IMR-90 (cell line): Measurements from ENCODE around the gene FAM24A. TPM values are rescaled to one million over a fixed set of nuclear protein-coding genes. Genes with fewer than 3 reads are reported as not detected.
A peak's percentile ranks its signal among the peaks of the same experiment; 100 is the strongest.

ENCODE experiments used
- ATAC-seq: fragments of 200-7000 bp; cut with Tn5 transposase; 2 replicates; pipeline ENCODE4 v1.9.1; 2020; ENCODE audit warnings: low read depth, mild to moderate bottlenecking, moderate library complexity
- BruUV-seq: library from RNA; stranded (reverse); fragments of 400-500 nt; replicated peaks from 2 replicates; lab custom pipeline; 2021; lab: Mats Ljungman, UMichigan
- CTCF ChIA-PET: fragments of 300-600 bp; formaldehyde crosslinking; extraction: SDS; loops from one replicate; lab custom pipeline; 2021; ENCODE audit warnings: antibody characterized with exemption; lab: Yijun Ruan, JAX
- POLR2A ChIA-PET: fragments of 300-600 bp; sonication (Branson Sonifier 250); formaldehyde crosslinking; loops from one replicate; lab custom pipeline; 2022; ENCODE audit warnings: antibody characterized with exemption; ENCODE audit not compliant: unreplicated experiment; lab: Charles Lee
- DNase-seq: peaks from one replicate; pipeline ENCODE4 v3.0.0; 2013
- H2AFZ ChIP-seq: replicated peaks from 2 replicates; pipeline ENCODE3; 2013; ENCODE audit warnings: low read length, mild to moderate bottlenecking; ENCODE audit not compliant: poor library complexity
- H2AK5ac ChIP-seq: 2 replicates; pipeline ENCODE4 v1.6.1; 2013; ENCODE audit warnings: low read depth, low read length, inconsistent platforms
- H2AK9ac ChIP-seq: replicated peaks from 2 replicates; pipeline ENCODE3; 2013; ENCODE audit warnings: mild to moderate bottlenecking, low read depth, low read length, moderate library complexity; ENCODE audit not compliant: poor library complexity
- H2BK120ac ChIP-seq: 2 replicates; pipeline ENCODE4 v1.6.1; 2013; ENCODE audit warnings: low read depth, low read length, inconsistent platforms
- H2BK15ac ChIP-seq: 3 replicates; pipeline ENCODE4 v1.6.1; 2013; ENCODE audit warnings: low read depth, low read length, inconsistent platforms
- H2BK20ac ChIP-seq: 2 replicates; pipeline ENCODE4 v1.6.1; 2013; ENCODE audit warnings: low read depth, mild to moderate bottlenecking, inconsistent platforms, low read length, moderate library complexity
- H2BK5ac ChIP-seq: 2 replicates; pipeline ENCODE4 v1.6.1; 2013; ENCODE audit warnings: mild to moderate bottlenecking, low read depth, low read length, inconsistent platforms; ENCODE audit not compliant: poor library complexity, severe bottlenecking
- H3K14ac ChIP-seq: replicated peaks from 2 replicates; pipeline ENCODE4 v1.6.1; 2013; ENCODE audit warnings: low read depth, low read length, inconsistent platforms
- H3K18ac ChIP-seq: 2 replicates; pipeline ENCODE4 v1.6.1; 2013; ENCODE audit warnings: low read depth, low read length, control low read depth
- H3K23ac ChIP-seq: 2 replicates; pipeline ENCODE4 v1.6.1; 2013; ENCODE audit warnings: low read depth, low read length, inconsistent platforms
- H3K27ac ChIP-seq: 2 replicates; pipeline ENCODE4 v1.5.1; 2013; ENCODE audit warnings: mild to moderate bottlenecking, control low read depth, low read length; ENCODE audit not compliant: insufficient read depth
- H3K27me3 ChIP-seq: 2 replicates; pipeline ENCODE4 v1.6.1; 2013; ENCODE audit warnings: low read length; ENCODE audit not compliant: control insufficient read depth, insufficient read depth
- H3K36me3 ChIP-seq: 2 replicates; pipeline ENCODE4 v1.6.1; 2013; ENCODE audit warnings: low read length, mixed read lengths; ENCODE audit not compliant: control insufficient read depth, insufficient read depth
- H3K4ac ChIP-seq: 2 replicates; pipeline ENCODE4 v1.6.1; 2013; ENCODE audit warnings: low read depth, low read length, inconsistent platforms
- H3K4me1 ChIP-seq: 2 replicates; pipeline ENCODE4 v1.6.1; 2013; ENCODE audit warnings: low read length, mixed read lengths; ENCODE audit not compliant: control insufficient read depth, insufficient read depth
- H3K4me2 ChIP-seq: 2 replicates; pipeline ENCODE4 v1.6.1; 2013; ENCODE audit warnings: low read depth, mild to moderate bottlenecking, control low read depth, low read length, moderate library complexity
- H3K4me3 ChIP-seq: 2 replicates; pipeline ENCODE4 v1.5.1; 2013; ENCODE audit warnings: low read depth, mild to moderate bottlenecking, control low read depth, low read length, moderate library complexity; ENCODE audit not compliant: insufficient read depth
- H3K56ac ChIP-seq: 2 replicates; pipeline ENCODE4 v1.6.1; 2013; ENCODE audit warnings: low read length, inconsistent platforms; ENCODE audit not compliant: insufficient read depth; ENCODE audit errors: extremely low read depth
- H3K79me1 ChIP-seq, 2 experiments: 2 replicates each; pipeline ENCODE4 v1.6.1; 2013; ENCODE audit warnings: low read length in 2 of 2, inconsistent platforms in 1 of 2, low read depth in 1 of 2
- H3K9ac ChIP-seq: 2 replicates; pipeline ENCODE4 v1.6.1; 2013; ENCODE audit warnings: low read depth, low read length, control low read depth
- H3K9me1 ChIP-seq: 2 replicates; pipeline ENCODE4 v1.6.1; 2013; ENCODE audit warnings: low read length, inconsistent platforms; ENCODE audit not compliant: insufficient read depth
- H3K9me3 ChIP-seq: 2 replicates; pipeline ENCODE4 v1.6.1; 2013; ENCODE audit warnings: low read length; ENCODE audit not compliant: control insufficient read depth, insufficient read depth
- H4K20me1 ChIP-seq: 2 replicates; pipeline ENCODE4 v1.6.1; 2013; ENCODE audit warnings: low read length, inconsistent platforms; ENCODE audit not compliant: insufficient read depth
- H4K5ac ChIP-seq: 2 replicates; pipeline ENCODE4 v1.6.1; 2013; ENCODE audit warnings: mild to moderate bottlenecking, low read depth, low read length, control low read depth
- H4K8ac ChIP-seq, 2 experiments: 2 replicates each; pipeline ENCODE4 v1.6.1; 2013; ENCODE audit warnings: low read depth in 2 of 2, low read length in 2 of 2, control low read depth in 1 of 2, inconsistent platforms in 1 of 2
- H4K91ac ChIP-seq: 2 replicates; pipeline ENCODE4 v1.6.1; 2013; ENCODE audit warnings: low read depth, low read length, inconsistent platforms; ENCODE audit not compliant: insufficient read depth
- BHLHE40 ChIP-seq: fragments of 150-350 bp; IDR thresholded peaks from 2 replicates; pipeline ENCODE4 v1.6.1; 2016; ENCODE audit warnings: mild to moderate bottlenecking, low read depth, low read length
- CEBPB ChIP-seq: IDR thresholded peaks from 2 replicates; pipeline ENCODE4 v1.6.1; 2012; ENCODE audit warnings: low read depth, low read length, improper control_type of control experiment
- CHD1 ChIP-seq: IDR thresholded peaks from 2 replicates; pipeline ENCODE4 v1.6.1; 2012; ENCODE audit warnings: low read depth, low read length, improper control_type of control experiment
- CTCF ChIP-seq: conservative IDR thresholded peaks from 2 replicates; pipeline ENCODE4 v1.5.1; 2012; ENCODE audit warnings: mild to moderate bottlenecking, low read depth, low read length, improper control_type of control experiment
- FOS ChIP-seq: fragments of 150-350 bp; IDR thresholded peaks from 2 replicates; pipeline ENCODE4 v1.6.1; 2016; ENCODE audit warnings: low read depth, low read length
- MAFK ChIP-seq: IDR thresholded peaks from 2 replicates; pipeline ENCODE4 v1.6.1; 2012; ENCODE audit warnings: low read depth, low read length, improper control_type of control experiment
- MAZ ChIP-seq: IDR thresholded peaks from 2 replicates; pipeline ENCODE4 v1.6.1; 2012; ENCODE audit warnings: low read depth, mild to moderate bottlenecking, low read length, improper control_type of control experiment, moderate library complexity, borderline replicate concordance
- MXI1 ChIP-seq: IDR thresholded peaks from 2 replicates; pipeline ENCODE4 v1.6.1; 2012; ENCODE audit warnings: low read depth, mild to moderate bottlenecking, low read length, moderate library complexity, borderline replicate concordance
- POLR2A ChIP-seq: IDR thresholded peaks from 2 replicates; pipeline ENCODE4 v1.6.1; 2012; ENCODE audit warnings: mild to moderate bottlenecking, low read depth, low read length
- RAD21 ChIP-seq: IDR thresholded peaks from 2 replicates; pipeline ENCODE4 v1.6.1; 2012; ENCODE audit warnings: low read length, improper control_type of control experiment
- RCOR1 ChIP-seq: IDR thresholded peaks from 2 replicates; pipeline ENCODE4 v1.6.1; 2012; ENCODE audit warnings: mild to moderate bottlenecking, low read length, improper control_type of control experiment; ENCODE audit not compliant: insufficient replicate concordance
- USF2 ChIP-seq: fragments of 150-350 bp; IDR thresholded peaks from 2 replicates; pipeline ENCODE4 v1.6.1; 2017; ENCODE audit warnings: mild to moderate bottlenecking, antibody characterized with exemption, low read length, low read depth
- whole genome bisulfite sequencing, 2 experiments: methylation state at CpG; one replicate each; pipeline versions ENCODE4 v1.1.5 to v1.1.7; 2013; ENCODE audit warnings: missing lambda C conversion rate in 2 of 2; ENCODE audit not compliant: insufficient read length in 1 of 2; ENCODE audit errors: extremely low coverage in 2 of 2; 5-methylcytosine and 5-hydroxymethylcytosine counted together
- dilution Hi-C: fragments of 300-500 bp; cut with HindIII; formaldehyde crosslinking; loops from one replicate; pipeline ENCODE4 v1.14.3; 2018; ENCODE audit warnings: low sequenced_read_pairs; ENCODE audit not compliant: unreplicated experiment
- in situ Hi-C: fragments of 300-500 bp; cut with MboI; formaldehyde crosslinking; loops from 3 replicates; pipeline ENCODE4 v1.14.3; 2019; ENCODE audit warnings: low sequenced_read_pairs, inconsistent platforms, mixed read lengths
- intact Hi-C: fragments of 100-400 bp; cut with micrococcal nuclease; formaldehyde crosslinking; loops from 2 replicates; pipeline ENCODE4 v1.10.0; 2022
- polyA plus RNA-seq, 3 experiments: library from polyadenylated mRNA; depleted of rRNA; stranded (reverse); fragments of >200 nt; gene quantifications; 2 replicates each; pipeline ENCODE4 v1.2.3, GENCODE V29; 2012; ENCODE audit warnings: low replicate concordance in 1 of 3
- total RNA-seq: library from RNA; depleted of rRNA; stranded (reverse); fragments of >200 nt; gene quantifications from 2 replicates; pipeline ENCODE4 v1.2.3, GENCODE V29; 2012

Gene FAM24A
- total and polyA plus RNA-seq, 2 of the 4 experiments (the other 2 are of a cell fraction): not detected

GRCh38 chr10:122863216-122864193 is 46.9 kb upstream of the FAM24A start:
- in situ Hi-C loops (loop anchor here (25.0 kb wide), 2 partner anchors 299 to 701 kb away; partner anchors contain the start of gene BUB3), intact Hi-C loops (loop anchor here (2.0 to 5.0 kb wide), 2 partner anchors 15 to 74 kb away; partner anchors contain the start of gene FAM24B), dilution Hi-C loops (no loop called here)
- no peaks in the 10 kb centered on the region for H3K9me3 ChIP-seq
- peak overlapping the region; percentile 85; the same call in 1 of the 2 replicates for H3K18ac ChIP-seq
- H4K5ac ChIP-seq: peak overlapping the region; percentile 80; the same call in 1 of the 2 replicates
- no peaks in the 10 kb centered on the region for H3K36me3 ChIP-seq
- peak overlapping the region; percentile 44 to 81; a peak in 3 of 4 replicates for H4K8ac ChIP-seq
- peak overlapping the region; percentile 75; the same call in 2 of the 3 replicates for H2BK15ac ChIP-seq
- peak overlapping the region; percentile 10 for H2AK9ac ChIP-seq
- H3K9me1 ChIP-seq: peaks cover 8% of the 10 kb centered on the region
- POLR2A ChIA-PET: no interaction called here
- peak overlapping the region; percentile 90 for H2BK120ac ChIP-seq
- no CpG with 5 or more reads among the region's 2 CpGs for WGBS, 2 experiments
- H3K4me3 ChIP-seq: no peak overlapping the region
- H4K20me1 ChIP-seq: no peaks in the 10 kb centered on the region
- H3K56ac ChIP-seq: no peak overlapping the region
- 0 out of 2 replicates have a peak overlapping the region, but pooled peaks have one; percentile 23 for H3K27ac ChIP-seq
- H3K4me1 ChIP-seq: peaks cover 14% of the 10 kb centered on the region
- H2AK5ac ChIP-seq: peak overlapping the region; percentile 65
- H3K9ac ChIP-seq: no peak overlapping the region
- DNase-seq (no peak), ATAC-seq (no peak)
- H3K4ac ChIP-seq: peak overlapping the region; percentile 74
- no peak overlapping the region for H2AFZ ChIP-seq
- H3K23ac ChIP-seq: peak overlapping the region; percentile 54
- peak overlapping the region; percentile 12; the same call in 1 of the 2 replicates for H3K14ac ChIP-seq
- TF ChIP-seq MXI1 (no peak), MAZ (no peak), CTCF (no peak), POLR2A (no peak), CEBPB (no peak), RAD21 (no peak), USF2 (no peak), CHD1 (no peak), FOS (no peak), MAFK (no peak), RCOR1 (no peak), BHLHE40 (no peak)
- H3K79me1 ChIP-seq: peaks cover 13 to 23% of the 10 kb centered on the region in 2 experiments; a peak in 3 of 4 replicates
- H2BK5ac ChIP-seq: peak overlapping the region; percentile 100
- BruUV-seq: no TSS peak
- no peaks in the 10 kb centered on the region for H3K27me3 ChIP-seq
- peak overlapping the region; percentile 51 for H4K91ac ChIP-seq
- CTCF ChIA-PET: interaction anchor here (0.6 kb wide), 1 partner anchor 63 kb away, joined by 4 read pairs; no protein-coding TSS in a partner anchor
- H2BK20ac ChIP-seq: peak overlapping the region; percentile 94
- H3K4me2 ChIP-seq: no peak overlapping the region
